HepG2 (cell line): ENCODE measurements around the gene TMEM108.

ENCODE experiments used
- FOXA1 ChIP-seq, 2 experiments: fragments of 450-650 bp in 1 of 2; sonication (generic) in 1 of 2; formaldehyde crosslinking in 1 of 2; IDR thresholded peaks; 2 replicates each; pipeline versions ENCODE4 v1.4.0 to v1.6.1; 2016 to 2020; ENCODE audit warnings: missing genetic modification reagents in 1 of 2
- KDM5B ChIP-seq: sonication (generic); formaldehyde crosslinking; IDR thresholded peaks from 2 replicates; pipeline ENCODE4 v1.4.0; 2020; ENCODE audit warnings: missing genetic modification reagents, mild to moderate bottlenecking, borderline replicate concordance
- TF ChIP-seq, protein P1 (sequence below): sonication (generic); formaldehyde crosslinking; IDR thresholded peaks from 2 replicates; pipeline ENCODE4 v1.5.0; 2020; ENCODE audit warnings: mild to moderate bottlenecking, missing genetic modification reagents, moderate library complexity

DNA sequence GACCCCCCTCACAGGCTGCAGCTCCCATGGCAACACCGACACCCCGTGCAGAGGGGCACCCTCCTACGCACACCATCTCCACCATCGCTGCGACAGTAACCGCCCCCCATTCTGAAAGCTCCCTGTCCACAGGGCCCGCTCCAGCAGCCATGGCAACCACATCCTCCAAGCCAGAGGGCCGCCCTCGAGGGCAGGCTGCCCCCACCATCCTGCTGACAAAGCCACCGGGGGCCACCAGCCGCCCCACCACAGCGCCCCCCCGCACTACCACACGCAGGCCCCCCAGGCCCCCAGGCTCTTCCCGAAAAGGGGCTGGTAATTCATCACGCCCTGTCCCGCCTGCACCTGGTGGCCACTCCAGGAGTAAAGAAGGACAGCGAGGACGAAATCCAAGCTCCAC is 341.7 kb downstream of the TMEM108 start:
- TF ChIP-seq FOXA1 (IDR thresholded peaks at IDR 0.05) (no peak), FOXA1 (CRISPR knock-in tag; IDR thresholded peaks at IDR 0.05) (no peak), KDM5B (CRISPR knock-in tag) (no peak)
- TF ChIP-seq, protein P1, sequence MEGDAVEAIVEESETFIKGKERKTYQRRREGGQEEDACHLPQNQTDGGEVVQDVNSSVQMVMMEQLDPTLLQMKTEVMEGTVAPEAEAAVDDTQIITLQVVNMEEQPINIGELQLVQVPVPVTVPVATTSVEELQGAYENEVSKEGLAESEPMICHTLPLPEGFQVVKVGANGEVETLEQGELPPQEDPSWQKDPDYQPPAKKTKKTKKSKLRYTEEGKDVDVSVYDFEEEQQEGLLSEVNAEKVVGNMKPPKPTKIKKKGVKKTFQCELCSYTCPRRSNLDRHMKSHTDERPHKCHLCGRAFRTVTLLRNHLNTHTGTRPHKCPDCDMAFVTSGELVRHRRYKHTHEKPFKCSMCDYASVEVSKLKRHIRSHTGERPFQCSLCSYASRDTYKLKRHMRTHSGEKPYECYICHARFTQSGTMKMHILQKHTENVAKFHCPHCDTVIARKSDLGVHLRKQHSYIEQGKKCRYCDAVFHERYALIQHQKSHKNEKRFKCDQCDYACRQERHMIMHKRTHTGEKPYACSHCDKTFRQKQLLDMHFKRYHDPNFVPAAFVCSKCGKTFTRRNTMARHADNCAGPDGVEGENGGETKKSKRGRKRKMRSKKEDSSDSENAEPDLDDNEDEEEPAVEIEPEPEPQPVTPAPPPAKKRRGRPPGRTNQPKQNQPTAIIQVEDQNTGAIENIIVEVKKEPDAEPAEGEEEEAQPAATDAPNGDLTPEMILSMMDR (CRISPR knock-in tag), result no peak
